Spinal cord (tissue), 10 donors: ENCODE results near the gene PLCG2. TPM values are rescaled to one million over a fixed set of nuclear protein-coding genes. Genes with fewer than 3 reads are reported as not detected.

Experiments
- DNase-seq, 6 donors: peaks; one replicate each; pipeline versions ENCODE4 v3.0.0 to v3.0.0-alpha.2; 2013 to 2015; ENCODE audit warnings: low spot score in 6 of 6, low read depth in 4 of 6
- H3K27ac ChIP-seq: one replicate; pipeline ENCODE4 v1.5.1; 2013; ENCODE audit warnings: low read depth, low read length, control low read depth
- H3K27me3 ChIP-seq: one replicate; pipeline ENCODE4 v1.6.1; 2013; ENCODE audit warnings: low read length; ENCODE audit not compliant: control insufficient read depth, insufficient read depth
- H3K36me3 ChIP-seq: one replicate; pipeline ENCODE4 v1.6.1; 2013; ENCODE audit warnings: low read length; ENCODE audit not compliant: control insufficient read depth, insufficient read depth
- H3K4me1 ChIP-seq: one replicate; pipeline ENCODE4 v1.6.1; 2013; ENCODE audit warnings: low read length; ENCODE audit not compliant: control insufficient read depth, insufficient read depth
- H3K4me3 ChIP-seq: one replicate; pipeline ENCODE4 v1.5.1; 2013; ENCODE audit warnings: low read depth, low read length, control low read depth
- H3K9me3 ChIP-seq: one replicate; pipeline ENCODE4 v1.6.1; 2013; ENCODE audit warnings: low read length; ENCODE audit not compliant: control insufficient read depth, insufficient read depth
- WGBS: methylation state at CpG from one replicate; pipeline ENCODE4 v1.1.5; 2013; ENCODE audit warnings: missing lambda C conversion rate; ENCODE audit not compliant: insufficient coverage; 5-methylcytosine and 5-hydroxymethylcytosine counted together
- polyA plus RNA-seq, 2 donors: library from polyadenylated mRNA; unstranded; fragments of 120-200 nt; gene quantifications; one replicate each; pipeline ENCODE4 v1.2.1, GENCODE V29; 2013; ENCODE audit not compliant: insufficient read length in 2 of 2
- total RNA-seq, 2 donors: library from RNA; depleted of rRNA in 1 of 2; stranded (reverse); fragments of 120-200 nt in 1 of 2; fragments of >200 nt in 1 of 2; gene quantifications; one replicate each; pipeline versions ENCODE4 v1.2.3 to v1.2.4, GENCODE V29; 2013 to 2014
- donor health status: healthy.

Gene PLCG2
- total and polyA plus RNA-seq, 4 donors, result 7.3 to 13.6 (median 8.0) TPM

- H3K27me3 ChIP-seq, result no peaks in the 10 kb centered on the region
- no peaks in the 10 kb centered on the region for H3K4me1 ChIP-seq
- WGBS, result 100% methylated on average over 1 of the region's 9 CpGs
- H3K4me3 ChIP-seq, result no peak overlapping the region
- H3K36me3 ChIP-seq, result no peaks in the 10 kb centered on the region
- H3K27ac ChIP-seq, result no peak overlapping the region
- H3K9me3 ChIP-seq, result no peaks in the 10 kb centered on the region
- DNase-seq, result no peak
Measured at GRCh38 chr16:81767987-81768592, 11.0 kb upstream of the PLCG2 start.

DNA sequence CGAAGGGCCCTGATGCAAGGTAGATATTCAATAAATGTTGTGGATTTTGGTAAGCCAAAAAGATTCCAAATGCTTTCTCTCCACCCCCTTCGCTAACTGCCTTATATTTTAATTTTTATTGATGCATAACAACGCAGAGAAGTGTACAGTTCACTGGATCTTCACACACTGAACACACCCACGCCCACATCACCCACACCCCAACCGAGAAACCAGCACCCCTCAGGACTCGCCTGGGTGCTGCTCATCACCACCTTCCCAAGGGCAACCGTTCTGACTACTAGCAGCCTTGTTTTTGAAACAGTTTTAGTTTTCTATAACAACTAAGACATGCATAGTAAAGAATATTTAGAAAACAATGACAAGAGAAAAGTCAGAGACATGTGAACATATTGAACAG, 9.1 kb upstream of the PLCG2 start:
- Histone ChIP-seq H3K36me3 (no peaks in the 10 kb centered on the region), H3K27ac (no peak overlapping the region), H3K9me3 (no peaks in the 10 kb centered on the region), H3K27me3 (no peaks in the 10 kb centered on the region), H3K4me1 (peaks cover 4% of the 10 kb centered on the region), H3K4me3 (no peak overlapping the region)
- WGBS, result 90% methylated on average over 3 of the region's 7 CpGs
- no peak for DNase-seq

DNA sequence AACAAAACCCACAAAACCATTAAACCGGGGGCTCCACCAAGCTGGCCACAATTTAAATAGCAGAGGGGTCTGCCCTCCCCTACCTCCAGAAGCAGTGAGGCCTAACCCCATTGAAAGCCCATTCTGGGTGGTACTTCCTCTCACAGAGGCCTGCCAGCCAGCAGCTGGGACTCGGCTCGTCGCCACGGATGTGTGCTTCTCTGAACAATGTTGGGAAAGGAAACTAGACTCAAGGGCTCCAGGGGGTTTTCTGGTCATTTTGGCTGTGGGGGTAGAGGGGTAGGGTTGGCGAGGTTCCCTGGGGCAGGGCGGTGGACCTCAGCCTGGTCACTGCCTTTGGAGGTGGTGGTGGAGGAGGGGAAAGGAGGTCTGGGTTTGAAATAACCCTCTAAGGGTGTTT, 4.7 kb upstream of the PLCG2 start:
- H3K27me3 ChIP-seq, result peaks cover 9% of the 10 kb centered on the region
- H3K4me1 ChIP-seq, result peaks cover 8% of the 10 kb centered on the region
- DNase-seq, result no peak
- no peaks in the 10 kb centered on the region for H3K9me3 ChIP-seq
- WGBS, result 32% methylated on average over 7 of the region's 7 CpGs
- no peak overlapping the region for H3K4me3 ChIP-seq
- no peak overlapping the region for H3K27ac ChIP-seq
- H3K36me3 ChIP-seq, result no peaks in the 10 kb centered on the region

DNA sequence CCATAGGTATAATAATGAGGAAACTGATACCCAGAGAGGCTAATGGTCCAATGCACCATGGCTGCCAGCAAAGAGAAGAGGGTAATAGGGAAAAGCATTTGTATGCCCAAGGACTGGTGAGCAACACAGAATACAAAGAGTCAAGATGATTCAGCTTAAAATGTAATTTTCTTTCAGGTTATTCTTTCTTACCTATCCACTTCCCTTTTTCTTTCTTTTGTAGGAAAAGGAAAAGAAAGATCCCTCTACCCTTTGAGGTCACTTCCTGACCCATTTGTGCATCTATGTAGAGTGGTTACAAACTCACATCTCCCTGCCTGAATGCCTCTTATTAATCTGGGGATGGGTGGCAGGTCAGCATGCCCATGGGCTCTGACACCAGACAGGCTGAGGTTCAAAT, 3.5 kb upstream of the PLCG2 start:
- DNase-seq, result no peak
- peaks cover 20% of the 10 kb centered on the region for H3K27me3 ChIP-seq
- H3K36me3 ChIP-seq, result no peaks in the 10 kb centered on the region
- H3K4me3 ChIP-seq, result no peak overlapping the region
- H3K9me3 ChIP-seq, result no peaks in the 10 kb centered on the region
- no peak overlapping the region for H3K27ac ChIP-seq
- peaks cover 17% of the 10 kb centered on the region for H3K4me1 ChIP-seq

GRCh38 chr16:81778231-81778630, 860 bp upstream of the PLCG2 start:
- Histone ChIP-seq H3K4me3 (no peak overlapping the region), H3K27me3 (peaks cover 23% of the 10 kb centered on the region)
- no peak for DNase-seq

DNA sequence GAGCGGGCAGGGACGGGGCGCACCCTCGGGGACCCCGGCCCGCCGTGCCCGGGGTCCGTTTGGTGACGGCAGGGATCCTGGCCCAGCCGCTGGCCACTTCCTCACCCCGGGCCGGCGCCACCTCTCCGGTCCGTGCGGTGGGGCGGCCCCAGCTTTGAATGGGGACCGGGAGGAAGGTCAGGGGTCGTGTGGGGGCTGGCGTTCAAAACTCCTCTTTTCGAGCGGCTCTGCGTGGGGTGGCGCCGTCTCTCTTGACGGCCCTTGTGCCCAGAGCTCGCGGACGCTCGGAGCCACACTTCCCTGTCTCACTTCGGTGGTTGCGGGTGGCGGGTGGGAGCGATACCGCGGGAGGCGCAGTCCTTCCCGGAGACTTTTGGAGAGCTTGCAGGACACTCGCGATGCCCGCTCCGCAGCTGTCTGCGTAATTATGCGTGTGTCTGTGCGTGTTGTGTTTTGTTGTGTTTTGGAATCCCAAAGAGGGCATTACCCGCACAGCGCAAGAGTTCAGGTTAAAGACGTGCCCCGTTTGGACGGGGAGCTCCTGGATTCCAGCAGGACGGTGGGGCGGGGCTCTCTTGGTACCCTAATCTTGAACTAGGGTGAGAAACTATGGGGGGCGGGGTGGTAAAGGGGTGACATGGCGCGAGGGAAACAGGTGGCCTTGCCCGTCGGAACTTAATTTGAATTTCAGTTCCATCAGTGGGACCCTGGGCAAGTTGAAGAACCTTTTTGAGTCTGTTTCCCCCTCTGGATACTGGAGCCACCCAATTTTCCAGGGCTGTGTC, 637 bp downstream of the PLCG2 start:
- no peak for DNase-seq
- Histone ChIP-seq H3K4me3 (peak overlapping the region; percentile 29), H3K27ac (no peak overlapping the region), H3K9me3 (no peaks in the 10 kb centered on the region), H3K36me3 (no peaks in the 10 kb centered on the region), H3K4me1 (peaks cover 16% of the 10 kb centered on the region), H3K27me3 (peaks cover 23% of the 10 kb centered on the region)
- WGBS, result 3% methylated on average over 58 of the region's 58 CpGs

More at GRCh38 chr16:81778231-81778630, 860 bp upstream of the PLCG2 start:
- Histone ChIP-seq H3K36me3 (no peaks in the 10 kb centered on the region), H3K9me3 (no peaks in the 10 kb centered on the region), H3K4me1 (peaks cover 17% of the 10 kb centered on the region), H3K27ac (no peak overlapping the region)
- 87% methylated on average over 3 of the region's 6 CpGs for WGBS

DNA sequence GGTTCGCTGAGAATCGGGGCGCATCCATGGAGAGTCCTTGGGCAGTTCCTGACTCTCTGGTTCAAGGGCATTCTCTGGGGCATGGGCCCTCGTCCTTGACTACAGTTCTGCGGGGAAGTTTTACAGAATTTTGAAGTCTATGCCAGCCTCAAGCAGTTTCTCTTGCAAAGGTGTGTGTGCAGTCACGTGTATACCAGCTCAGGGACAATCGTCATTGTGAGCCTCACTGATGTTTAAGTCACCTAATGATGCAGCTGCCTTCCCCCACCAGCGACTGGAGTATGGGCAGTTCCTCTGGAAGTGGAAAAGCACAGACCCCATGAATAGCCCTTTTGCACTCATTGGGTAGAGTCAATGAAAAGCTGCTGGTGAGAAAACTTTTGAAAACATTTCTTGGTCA, 1.3 kb downstream of the PLCG2 start:
- Histone ChIP-seq H3K27me3 (peaks cover 23% of the 10 kb centered on the region), H3K27ac (no peak overlapping the region), H3K4me3 (no peak overlapping the region), H3K9me3 (no peaks in the 10 kb centered on the region), H3K36me3 (no peaks in the 10 kb centered on the region), H3K4me1 (peaks cover 16% of the 10 kb centered on the region)
- DNase-seq, result no peak
- 72% methylated on average over 8 of the region's 8 CpGs for WGBS

GRCh38 chr16:81782236-81782635, 3.1 kb downstream of the PLCG2 start:
- H3K36me3 ChIP-seq, result no peaks in the 10 kb centered on the region
- no peak overlapping the region for H3K4me3 ChIP-seq
- H3K9me3 ChIP-seq, result no peaks in the 10 kb centered on the region
- DNase-seq, result no peak
- peaks cover 23% of the 10 kb centered on the region for H3K27me3 ChIP-seq
- H3K4me1 ChIP-seq, result peaks cover 16% of the 10 kb centered on the region
- 82% methylated on average over 3 of the region's 3 CpGs for WGBS
- no peak overlapping the region for H3K27ac ChIP-seq

DNA sequence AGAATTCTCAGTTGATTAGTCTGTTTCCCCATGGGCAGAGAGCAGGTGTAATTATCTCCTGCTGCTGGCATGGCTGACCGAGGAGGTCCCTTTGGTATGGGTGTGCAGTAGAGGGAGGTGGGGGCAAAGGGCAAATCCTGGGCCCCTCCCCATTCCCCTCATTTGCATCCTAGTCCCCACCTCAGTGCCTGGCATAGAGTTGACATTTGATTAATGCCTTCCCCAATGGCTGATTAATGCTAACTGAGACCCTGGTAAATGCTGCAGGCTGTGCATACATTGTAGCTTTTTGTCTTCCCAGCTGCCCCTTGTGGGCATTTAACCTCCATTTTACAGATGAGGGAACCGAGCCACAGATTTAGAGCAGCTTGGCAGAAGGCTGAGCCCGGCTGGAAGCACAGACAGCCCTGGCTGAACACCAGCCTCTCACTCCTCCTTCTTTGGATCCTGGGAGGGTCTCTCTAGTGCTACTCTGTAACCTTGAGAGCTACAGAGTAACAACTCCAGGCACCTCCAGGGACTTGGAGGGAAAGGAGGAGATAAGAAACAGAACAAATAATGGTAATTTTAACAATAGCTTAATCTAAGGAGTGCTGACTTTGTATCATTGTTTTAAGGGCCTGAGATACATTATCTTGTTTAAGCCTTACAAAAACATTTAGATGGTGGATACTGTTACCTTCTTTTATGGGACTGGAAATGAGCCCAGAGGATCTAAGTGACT, 5.1 kb downstream of the PLCG2 start:
- peaks cover 12% of the 10 kb centered on the region for H3K4me1 ChIP-seq
- peaks cover 14% of the 10 kb centered on the region for H3K27me3 ChIP-seq
- H3K27ac ChIP-seq, result no peak overlapping the region
- H3K4me3 ChIP-seq, result no peak overlapping the region
- 22% methylated on average over 1 of the region's 3 CpGs for WGBS
- peak in 3 of 6 donors; percentile 26 to 81 (median 31) for DNase-seq
- no peaks in the 10 kb centered on the region for H3K9me3 ChIP-seq
- no peaks in the 10 kb centered on the region for H3K36me3 ChIP-seq
